WTC11 (cell line): ENCODE measurements around the gene FEM1A.

Source experiments
- ATF2 ChIP-seq: sonication (generic); formaldehyde crosslinking; IDR thresholded peaks from 2 replicates; pipeline ENCODE4 v1.8.1; 2022; ENCODE audit warnings: low read depth, missing genetic modification reagents, borderline replicate concordance
- ATF3 ChIP-seq: sonication (generic); formaldehyde crosslinking; conservative IDR thresholded peaks from 2 replicates; pipeline ENCODE4 v1.8.1; 2022; ENCODE audit warnings: mild to moderate bottlenecking, missing genetic modification reagents
- ATF6 ChIP-seq: sonication (generic); formaldehyde crosslinking; IDR thresholded peaks from 2 replicates; pipeline ENCODE4 v1.8.1; 2023; ENCODE audit warnings: mild to moderate bottlenecking, missing genetic modification reagents
- CTCF ChIP-seq: fragments of 200-600 bp; IDR thresholded peaks from 2 replicates; pipeline ENCODE4 v1.8.0; 2022; ENCODE audit warnings: antibody characterized with exemption
- ETV6 ChIP-seq: sonication (generic); formaldehyde crosslinking; IDR thresholded peaks from 2 replicates; pipeline ENCODE4 v1.8.1; 2022; ENCODE audit warnings: mild to moderate bottlenecking, missing genetic modification reagents
- GABPB1 ChIP-seq: sonication (generic); formaldehyde crosslinking; IDR thresholded peaks from 2 replicates; pipeline ENCODE4 v1.8.1; 2023; ENCODE audit warnings: mild to moderate bottlenecking, missing genetic modification reagents
- NR3C1 ChIP-seq: sonication (generic); formaldehyde crosslinking; conservative IDR thresholded peaks from 2 replicates; pipeline ENCODE4 v1.8.1; 2023; ENCODE audit warnings: low read depth, mild to moderate bottlenecking, missing genetic modification reagents
- SP1 ChIP-seq: sonication (generic); formaldehyde crosslinking; conservative IDR thresholded peaks from 2 replicates; pipeline ENCODE4 v1.8.1; 2022; ENCODE audit warnings: missing genetic modification reagents
- TCF7 ChIP-seq: sonication (generic); formaldehyde crosslinking; IDR thresholded peaks from 2 replicates; pipeline ENCODE4 v1.8.0; 2022; ENCODE audit warnings: mild to moderate bottlenecking, low read depth, missing genetic modification reagents, moderate library complexity
- TP53 ChIP-seq: sonication (generic); formaldehyde crosslinking; IDR thresholded peaks from 2 replicates; pipeline ENCODE4 v1.8.1; 2023; ENCODE audit warnings: mild to moderate bottlenecking, missing genetic modification reagents
- USF1 ChIP-seq: sonication (generic); formaldehyde crosslinking; IDR thresholded peaks from 2 replicates; pipeline ENCODE4 v1.8.0; 2022; ENCODE audit warnings: mild to moderate bottlenecking, missing genetic modification reagents
- ZNF263 ChIP-seq: sonication (generic); formaldehyde crosslinking; IDR thresholded peaks from 2 replicates; pipeline ENCODE4 v1.8.1; 2022; ENCODE audit warnings: low read depth, mild to moderate bottlenecking, moderate library complexity, missing genetic modification reagents

- no peak for TF ChIP-seq TP53 (CRISPR knock-in tag)
- TF ChIP-seq CTCF, result no peak
- no peak for TF ChIP-seq ATF3 (CRISPR knock-in tag)
- no peak for TF ChIP-seq USF1 (CRISPR knock-in tag)
- TF ChIP-seq ETV6 (CRISPR knock-in tag), result no peak
- TF ChIP-seq GABPB1 (CRISPR knock-in tag), result no peak
- TF ChIP-seq SP1, result no peak
- no peak for TF ChIP-seq ATF2 (CRISPR knock-in tag)
- TF ChIP-seq TCF7 (CRISPR knock-in tag), result no peak
- TF ChIP-seq ZNF263 (CRISPR knock-in tag), result no peak
- no peak for TF ChIP-seq ATF6
- TF ChIP-seq NR3C1 (CRISPR knock-in tag), result no peak
Measured at GRCh38 chr19:4830332-4830731, 38.8 kb downstream of the FEM1A start.
